ENCODE results near the gene TRDN. TPM values are rescaled to one million over a fixed set of nuclear protein-coding genes. Genes with fewer than 3 reads are reported as not detected.
A peak's percentile ranks its signal among the peaks of the same experiment; 100 is the strongest.
"Not testable (repeated sequence)": the region's sequence is repeated elsewhere in the genome, so short reads cannot be mapped to it uniquely, and the experiment has no call there.

TRDN gene
- total and polyA plus RNA-seq, 2 donors from 2014 or later = 0.19 TPM; not detected in 1

DNA sequence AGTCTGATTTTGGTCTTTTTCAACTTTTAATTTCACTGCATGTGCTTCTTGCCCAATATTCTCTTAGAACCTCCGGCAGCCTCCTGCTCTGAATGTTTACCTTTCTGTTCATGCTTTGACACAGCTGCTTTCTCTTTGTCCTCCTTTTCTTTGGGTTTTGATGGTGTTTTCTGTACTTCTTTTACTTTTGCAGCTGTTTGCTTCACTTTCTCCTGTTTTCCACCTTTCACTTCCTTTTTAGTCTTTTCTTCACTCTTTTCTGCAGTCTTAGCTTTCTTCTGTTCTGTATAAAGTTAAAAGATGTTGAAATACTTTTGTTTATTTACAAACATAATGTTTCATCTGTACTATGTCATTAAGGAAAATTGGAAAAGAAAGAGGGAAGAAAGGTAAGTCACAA, 133.1 kb downstream of the TRDN start:
- H3K27ac ChIP-seq (ENCODE audit: low read depth in 2 of 2, low read length in 2 of 2) = no peak overlapping the region

DNA sequence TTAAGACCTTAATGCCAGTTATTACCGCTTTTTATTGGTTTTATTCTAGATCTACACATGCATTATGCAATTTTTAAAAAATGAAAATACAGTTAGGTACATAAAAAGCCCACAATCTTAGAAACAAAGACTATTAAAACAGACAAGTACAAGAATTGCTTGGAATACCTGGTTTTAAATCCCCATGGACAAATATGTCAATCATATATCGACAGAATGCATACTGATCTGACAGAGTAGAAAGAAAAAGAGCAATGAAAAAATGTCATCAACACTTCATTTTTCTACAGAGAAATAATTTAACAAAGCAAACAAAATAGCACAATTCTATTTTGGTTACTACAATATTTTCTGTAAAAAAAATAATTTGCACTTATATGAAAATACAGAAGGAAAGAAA, 139.7 kb downstream of the TRDN start:
- no peak overlapping the region for H3K9ac ChIP-seq (ENCODE audit: low read length in 3 of 3)
- no peaks in the 10 kb centered on the region for H3K4me1 ChIP-seq (ENCODE audit: control insufficient read depth in 2 of 3, insufficient read depth in 2 of 3, low read depth in 1 of 3, low read length in 3 of 3)
- H3K27me3 ChIP-seq (ENCODE audit: control insufficient read depth, insufficient read depth, low read length) = no peaks in the 10 kb centered on the region
- intact Hi-C loops (cut with DNase I) = no loop called here
- TF ChIP-seq, protein P1, sequence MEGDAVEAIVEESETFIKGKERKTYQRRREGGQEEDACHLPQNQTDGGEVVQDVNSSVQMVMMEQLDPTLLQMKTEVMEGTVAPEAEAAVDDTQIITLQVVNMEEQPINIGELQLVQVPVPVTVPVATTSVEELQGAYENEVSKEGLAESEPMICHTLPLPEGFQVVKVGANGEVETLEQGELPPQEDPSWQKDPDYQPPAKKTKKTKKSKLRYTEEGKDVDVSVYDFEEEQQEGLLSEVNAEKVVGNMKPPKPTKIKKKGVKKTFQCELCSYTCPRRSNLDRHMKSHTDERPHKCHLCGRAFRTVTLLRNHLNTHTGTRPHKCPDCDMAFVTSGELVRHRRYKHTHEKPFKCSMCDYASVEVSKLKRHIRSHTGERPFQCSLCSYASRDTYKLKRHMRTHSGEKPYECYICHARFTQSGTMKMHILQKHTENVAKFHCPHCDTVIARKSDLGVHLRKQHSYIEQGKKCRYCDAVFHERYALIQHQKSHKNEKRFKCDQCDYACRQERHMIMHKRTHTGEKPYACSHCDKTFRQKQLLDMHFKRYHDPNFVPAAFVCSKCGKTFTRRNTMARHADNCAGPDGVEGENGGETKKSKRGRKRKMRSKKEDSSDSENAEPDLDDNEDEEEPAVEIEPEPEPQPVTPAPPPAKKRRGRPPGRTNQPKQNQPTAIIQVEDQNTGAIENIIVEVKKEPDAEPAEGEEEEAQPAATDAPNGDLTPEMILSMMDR (IDR thresholded peaks at IDR 0.05; ENCODE audit: borderline replicate concordance, extremely low read depth, insufficient read depth) = no peak
- no peaks in the 10 kb centered on the region for H3K36me3 ChIP-seq (ENCODE audit: control insufficient read depth in 2 of 3, insufficient read depth in 3 of 3, low read length in 3 of 3)
- H3K27ac ChIP-seq (ENCODE audit: low read depth in 2 of 2, low read length in 2 of 2) = no peak overlapping the region
- FAIRE-seq = no peak
- H3K9me3 ChIP-seq (ENCODE audit: control insufficient read depth in 2 of 3, insufficient read depth in 1 of 3, low read length in 3 of 3) = no peaks in the 10 kb centered on the region
- H3K4me3 ChIP-seq (ENCODE audit: low read length in 3 of 3) = no peak overlapping the region
- no peak for DNase-seq

More for the DNA sequence above, 133.1 kb downstream of the TRDN start:
- Histone ChIP-seq H3K36me3 (ENCODE audit: control insufficient read depth in 2 of 3, insufficient read depth in 3 of 3, low read length in 3 of 3) (no peaks in the 10 kb centered on the region), H3K9me3 (ENCODE audit: control insufficient read depth in 2 of 3, insufficient read depth in 1 of 3, low read length in 3 of 3) (no peaks in the 10 kb centered on the region), H3K4me1 (ENCODE audit: control insufficient read depth in 2 of 3, insufficient read depth in 2 of 3, low read depth in 1 of 3, low read length in 3 of 3) (no peaks in the 10 kb centered on the region), H3K4me3 (ENCODE audit: low read length in 3 of 3) (no peak overlapping the region), H3K27me3 (ENCODE audit: control insufficient read depth, insufficient read depth, low read length) (no peaks in the 10 kb centered on the region), H3K9ac (ENCODE audit: low read length in 3 of 3) (no peak overlapping the region)
- TF ChIP-seq, protein P1 (IDR thresholded peaks at IDR 0.05; ENCODE audit: borderline replicate concordance, extremely low read depth, insufficient read depth) = no peak
- intact Hi-C loops (cut with DNase I) = no loop called here
- FAIRE-seq (no peak), DNase-seq (no peak)

DNA sequence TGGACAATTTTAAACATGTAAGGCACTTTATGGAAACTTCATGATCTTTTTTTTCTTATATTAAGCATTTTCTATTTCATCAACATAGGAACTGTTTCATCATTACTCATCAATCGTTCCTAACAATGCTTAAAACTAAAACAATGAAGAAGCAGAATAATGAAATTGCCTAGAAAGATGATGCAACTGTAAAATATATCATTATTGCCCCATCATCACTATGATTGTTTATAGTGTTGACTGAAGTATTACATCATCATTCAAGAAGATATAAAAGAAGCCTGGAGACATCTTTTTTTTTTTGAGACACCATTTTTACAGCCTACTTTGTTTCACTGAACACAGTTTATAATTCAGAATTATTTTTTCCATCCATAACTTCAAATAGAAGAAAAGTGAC, 147.2 kb downstream of the TRDN start:
- Histone ChIP-seq H3K4me3 (ENCODE audit: low read length in 3 of 3) (no peak overlapping the region), H3K9me3 (ENCODE audit: control insufficient read depth in 2 of 3, insufficient read depth in 1 of 3, low read length in 3 of 3) (no peaks in the 10 kb centered on the region), H3K27me3 (ENCODE audit: control insufficient read depth, insufficient read depth, low read length) (no peaks in the 10 kb centered on the region), H3K9ac (ENCODE audit: low read length in 3 of 3) (no peak overlapping the region), H3K36me3 (ENCODE audit: control insufficient read depth in 2 of 3, insufficient read depth in 3 of 3, low read length in 3 of 3) (no peaks in the 10 kb centered on the region), H3K27ac (ENCODE audit: low read depth in 2 of 2, low read length in 2 of 2) (no peak overlapping the region), H3K4me1 (ENCODE audit: control insufficient read depth in 2 of 3, insufficient read depth in 2 of 3, low read depth in 1 of 3, low read length in 3 of 3) (no peaks in the 10 kb centered on the region)
- DNase-seq (no peak), FAIRE-seq (no peak)
- intact Hi-C loops (cut with DNase I) = no loop called here
- TF ChIP-seq, protein P1 (IDR thresholded peaks at IDR 0.05; ENCODE audit: borderline replicate concordance, extremely low read depth, insufficient read depth) = no peak

DNA sequence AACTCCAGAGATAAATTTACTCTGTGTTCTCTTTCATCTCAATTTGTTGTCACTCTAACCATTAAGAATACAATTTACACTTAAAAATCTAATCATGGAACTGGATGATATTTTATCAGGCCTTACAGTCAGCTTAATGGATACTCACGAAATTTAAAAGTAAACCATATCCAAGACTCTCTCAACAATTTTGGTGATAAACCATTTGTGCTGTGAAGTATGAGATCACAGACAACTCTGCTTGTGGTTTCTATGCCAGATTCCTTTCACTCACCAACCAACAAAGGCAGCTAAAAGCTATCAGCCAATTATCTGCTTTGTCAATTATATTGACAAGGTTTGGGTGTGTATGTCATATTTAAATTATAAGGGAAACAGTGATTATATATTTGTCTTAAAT, 155.8 kb downstream of the TRDN start:
- H3K27me3 ChIP-seq (ENCODE audit: control insufficient read depth, insufficient read depth, low read length) = no peaks in the 10 kb centered on the region
- no peak overlapping the region for H3K27ac ChIP-seq (ENCODE audit: low read depth in 2 of 2, low read length in 2 of 2)
- H3K9ac ChIP-seq (ENCODE audit: low read length in 3 of 3) = no peak overlapping the region
- intact Hi-C loops (cut with DNase I) = no loop called here
- TF ChIP-seq, protein P1 (IDR thresholded peaks at IDR 0.05; ENCODE audit: borderline replicate concordance, extremely low read depth, insufficient read depth) = no peak
- FAIRE-seq = no peak
- no peak for DNase-seq
- no peaks in the 10 kb centered on the region for H3K36me3 ChIP-seq (ENCODE audit: control insufficient read depth in 2 of 3, insufficient read depth in 3 of 3, low read length in 3 of 3)
- H3K4me3 ChIP-seq (ENCODE audit: low read length in 3 of 3) = no peak overlapping the region
- H3K4me1 ChIP-seq (ENCODE audit: control insufficient read depth in 2 of 3, insufficient read depth in 2 of 3, low read depth in 1 of 3, low read length in 3 of 3) = no peaks in the 10 kb centered on the region
- no peaks in the 10 kb centered on the region for H3K9me3 ChIP-seq (ENCODE audit: control insufficient read depth in 2 of 3, insufficient read depth in 1 of 3, low read length in 3 of 3)

DNA sequence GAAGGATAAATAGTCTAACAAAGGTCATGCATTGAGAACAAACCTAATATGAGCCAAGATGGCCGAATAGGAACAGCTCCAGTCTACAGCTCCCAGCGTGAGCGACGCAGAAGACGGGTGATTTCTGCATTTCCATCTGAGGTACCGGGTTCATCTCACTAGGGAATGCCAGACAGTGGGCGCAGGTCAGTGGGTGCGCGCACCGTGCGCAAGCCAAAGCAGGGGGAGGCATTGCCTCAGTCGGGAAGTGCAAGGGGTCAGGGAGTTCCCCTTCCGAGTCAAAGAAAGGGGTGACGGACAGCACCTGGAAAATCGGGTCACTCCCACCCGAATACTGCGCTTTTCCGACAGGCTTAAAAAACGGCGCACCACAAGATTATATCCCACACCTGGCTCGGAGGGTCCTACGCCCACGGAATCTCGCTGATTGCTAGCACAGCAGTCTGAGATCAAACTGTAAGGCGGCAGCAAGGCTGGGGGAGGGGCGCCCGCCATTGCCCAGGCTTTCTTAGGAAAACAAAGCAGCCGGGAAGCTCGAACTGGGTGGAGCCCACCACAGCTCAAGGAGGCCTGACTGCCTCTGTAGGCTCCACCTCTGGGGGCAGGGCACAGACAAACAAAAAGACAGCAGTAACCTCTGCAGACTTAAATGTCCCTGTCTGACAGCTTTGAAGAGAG, 164.6 kb downstream of the TRDN start:
- not testable (repeated sequence) for H3K27me3 ChIP-seq (ENCODE audit: control insufficient read depth, insufficient read depth, low read length)

More for the DNA sequence above, 164.6 kb downstream of the TRDN start:
- H3K36me3 ChIP-seq (ENCODE audit: control insufficient read depth in 2 of 3, insufficient read depth in 3 of 3, low read length in 3 of 3); FAIRE-seq; intact Hi-C loops (cut with DNase I); H3K9ac ChIP-seq (ENCODE audit: low read length in 3 of 3); H3K27ac ChIP-seq (ENCODE audit: low read depth in 2 of 2, low read length in 2 of 2); H3K9me3 ChIP-seq (ENCODE audit: control insufficient read depth in 2 of 3, insufficient read depth in 1 of 3, low read length in 3 of 3); H3K4me1 ChIP-seq (ENCODE audit: control insufficient read depth in 2 of 3, insufficient read depth in 2 of 3, low read depth in 1 of 3, low read length in 3 of 3); H3K4me3 ChIP-seq (ENCODE audit: low read length in 3 of 3): not testable (repeated sequence)
- peak in 1 of 5 donors; percentile 12 for DNase-seq
